Measurements from ENCODE around the gene TGM4.

- TF ChIP-seq CTCF (IDR thresholded peaks at IDR 0.05) (no peak), POLR2A (IDR thresholded peaks at IDR 0.05) (no peak)
Observed at GRCh38 chr3:44939581-44940036, 65.2 kb downstream of the TGM4 start.

Measured in uterus (tissue), 2 donors.